PC-9 (cell line): ENCODE data around the gene C8G.

Experiments
- EZH2 ChIP-seq: fragments of 200-600 bp; sonication (generic); IDR thresholded peaks from 2 replicates; pipeline ENCODE4 v1.8.0; 2017; ENCODE audit warnings: antibody characterized with exemption, low read depth
- TF ChIP-seq, protein P1 (sequence below): fragments of 200-600 bp; sonication (generic); conservative IDR thresholded peaks from 2 replicates; pipeline ENCODE4 v1.6.1; 2017; ENCODE audit warnings: mixed run types, antibody characterized with exemption, mild to moderate bottlenecking, moderate library complexity

DNA sequence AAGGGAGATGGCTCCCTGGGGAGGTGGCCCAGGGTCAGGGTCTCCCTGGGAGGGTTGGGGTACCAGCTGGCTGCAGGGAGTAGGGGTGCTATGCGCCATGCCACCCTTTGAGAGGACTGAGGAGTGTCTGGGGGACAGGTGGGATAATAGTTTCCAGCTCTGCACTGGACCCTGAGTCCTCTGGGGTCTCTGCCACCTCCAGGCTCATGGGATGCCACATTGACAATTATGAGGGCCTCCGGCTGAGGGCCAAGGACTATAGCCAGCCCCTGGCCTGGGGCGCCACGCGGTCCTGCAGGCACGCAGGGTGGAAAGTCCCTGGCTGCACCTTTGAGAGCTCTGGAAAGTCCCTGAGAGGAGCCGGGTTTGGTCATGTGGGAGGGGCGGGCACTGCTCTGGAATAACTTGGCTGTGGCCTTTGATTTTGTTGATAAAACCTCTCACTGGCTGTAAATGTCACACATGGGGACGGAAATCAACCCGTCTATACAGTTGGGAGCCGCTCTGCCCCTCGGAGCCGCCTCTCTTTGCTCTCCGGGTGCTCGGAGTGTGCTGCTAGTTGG, 42.7 kb upstream of the C8G start:
- TF ChIP-seq, protein P1, sequence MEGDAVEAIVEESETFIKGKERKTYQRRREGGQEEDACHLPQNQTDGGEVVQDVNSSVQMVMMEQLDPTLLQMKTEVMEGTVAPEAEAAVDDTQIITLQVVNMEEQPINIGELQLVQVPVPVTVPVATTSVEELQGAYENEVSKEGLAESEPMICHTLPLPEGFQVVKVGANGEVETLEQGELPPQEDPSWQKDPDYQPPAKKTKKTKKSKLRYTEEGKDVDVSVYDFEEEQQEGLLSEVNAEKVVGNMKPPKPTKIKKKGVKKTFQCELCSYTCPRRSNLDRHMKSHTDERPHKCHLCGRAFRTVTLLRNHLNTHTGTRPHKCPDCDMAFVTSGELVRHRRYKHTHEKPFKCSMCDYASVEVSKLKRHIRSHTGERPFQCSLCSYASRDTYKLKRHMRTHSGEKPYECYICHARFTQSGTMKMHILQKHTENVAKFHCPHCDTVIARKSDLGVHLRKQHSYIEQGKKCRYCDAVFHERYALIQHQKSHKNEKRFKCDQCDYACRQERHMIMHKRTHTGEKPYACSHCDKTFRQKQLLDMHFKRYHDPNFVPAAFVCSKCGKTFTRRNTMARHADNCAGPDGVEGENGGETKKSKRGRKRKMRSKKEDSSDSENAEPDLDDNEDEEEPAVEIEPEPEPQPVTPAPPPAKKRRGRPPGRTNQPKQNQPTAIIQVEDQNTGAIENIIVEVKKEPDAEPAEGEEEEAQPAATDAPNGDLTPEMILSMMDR, result no peak; the same call in 1 of the 2 replicates
- no peak for TF ChIP-seq EZH2
